Type B pancreatic cell (in vitro differentiated cells): Measurements from ENCODE around the gene NDC80. TPM values are rescaled to one million over a fixed set of nuclear protein-coding genes. Genes with fewer than 3 reads are reported as not detected.
A peak's percentile ranks its signal among the peaks of the same experiment; 100 is the strongest.
"Not testable (repeated sequence)": the region's sequence is repeated elsewhere in the genome, so short reads cannot be mapped to it uniquely, and the experiment has no call there.

ENCODE experiments used
- DNase-seq: peaks from one replicate; pipeline ENCODE4 v3.0.0; 2021; ENCODE audit warnings: mixed read lengths; ENCODE audit not compliant: unreplicated experiment; ENCODE audit errors: extremely low spot score
- H3K27ac Mint-ChIP-seq: 2 replicates; pipeline ENCODE4 v1.8.0; 2021; ENCODE audit warnings: mild to moderate bottlenecking, mixed read lengths
- H3K27me3 Mint-ChIP-seq: 2 replicates; pipeline ENCODE4 v1.8.0; 2021; ENCODE audit warnings: mixed read lengths
- H3K36me3 Mint-ChIP-seq: 2 replicates; pipeline ENCODE4 v1.8.0; 2021; ENCODE audit warnings: mixed read lengths
- H3K4me1 Mint-ChIP-seq: one replicate; pipeline ENCODE4 v1.8.0; 2021; ENCODE audit warnings: mixed read lengths; ENCODE audit not compliant: unreplicated experiment
- H3K4me3 Mint-ChIP-seq: 2 replicates; pipeline ENCODE4 v1.8.0; 2021; ENCODE audit warnings: mild to moderate bottlenecking, mixed read lengths
- H3K9me3 Mint-ChIP-seq: 2 replicates; pipeline ENCODE4 v1.8.0; 2021; ENCODE audit warnings: mixed read lengths
- CTCF ChIP-seq: fragments of 200-600 bp; sonication (generic); conservative IDR thresholded peaks from 2 replicates; pipeline ENCODE4 v1.5.0; 2021; ENCODE audit warnings: antibody characterized with exemption, mild to moderate bottlenecking
- total RNA-seq: library from RNA; stranded (reverse); gene quantifications from 2 replicates; pipeline ENCODE4 v1.2.1, GENCODE V29; 2021; ENCODE audit warnings: low replicate concordance

NDC80 gene
- total RNA-seq, 1 donor from 2014 or later = 34.3 TPM

- H3K9me3 Mint-ChIP-seq = no peaks in the 10 kb centered on the region
Measured at GRCh38 chr18:2655178-2655953, 84.0 kb downstream of the NDC80 start, which contains the start of gene SMCHD1. Gene SMCHD1, plus strand, starts transcription at chr18:2655726. Its CDS starts 350 bp downstream, at chr18:2656076.

GRCh38 chr18:2655954-2656236, 84.5 kb downstream of the NDC80 start:
- H3K27ac Mint-ChIP-seq = peak overlapping the region; percentile 91
- peaks cover 21% of the 10 kb centered on the region for H3K4me1 Mint-ChIP-seq
- peaks cover 2% of the 10 kb centered on the region for H3K36me3 Mint-ChIP-seq
- peak; percentile 16 for TF ChIP-seq CTCF
- peaks cover 19% of the 10 kb centered on the region for H3K27me3 Mint-ChIP-seq
- peak overlapping the region; percentile 96 for H3K4me3 Mint-ChIP-seq
- H3K9me3 Mint-ChIP-seq = no peaks in the 10 kb centered on the region
- no peak for DNase-seq

More at GRCh38 chr18:2655178-2655953, 84.0 kb downstream of the NDC80 start, which contains the start of gene SMCHD1:
- Mint-ChIP-seq H3K36me3 (no peaks in the 10 kb centered on the region), H3K4me1 (peaks cover 21% of the 10 kb centered on the region), H3K4me3 (peak within 1 kb of the TSS; percentile 96), H3K27me3 (peaks cover 19% of the 10 kb centered on the region), H3K27ac (peak within 1 kb of the TSS; percentile 91)
- peak; percentile 87 for DNase-seq
- TF ChIP-seq CTCF = no peak

- Mint-ChIP-seq H3K4me3 (peak overlapping the region; percentile 96), H3K36me3 (peaks cover 4% of the 10 kb centered on the region), H3K27me3 (peaks cover 19% of the 10 kb centered on the region), H3K4me1 (peaks cover 21% of the 10 kb centered on the region), H3K9me3 (no peaks in the 10 kb centered on the region), H3K27ac (peak overlapping the region; percentile 91)
- DNase-seq = no peak
- no peak for TF ChIP-seq CTCF
Measured at GRCh38 chr18:2656237-2656980, 85.1 kb downstream of the NDC80 start.

GRCh38 chr18:2656981-2657512, 85.7 kb downstream of the NDC80 start:
- DNase-seq = no peak
- peaks cover 21% of the 10 kb centered on the region for H3K4me1 Mint-ChIP-seq
- no peaks in the 10 kb centered on the region for H3K9me3 Mint-ChIP-seq
- peaks cover 19% of the 10 kb centered on the region for H3K27me3 Mint-ChIP-seq
- H3K36me3 Mint-ChIP-seq = peaks cover 4% of the 10 kb centered on the region
- peak overlapping the region; percentile 96 for H3K4me3 Mint-ChIP-seq
- TF ChIP-seq CTCF = no peak
- peak overlapping the region; percentile 91 for H3K27ac Mint-ChIP-seq

GRCh38 chr18:2657788-2658458, 86.6 kb downstream of the NDC80 start:
- Mint-ChIP-seq H3K9me3 (no peaks in the 10 kb centered on the region), H3K27me3 (peaks cover 16% of the 10 kb centered on the region), H3K4me3 (peak overlapping the region; percentile 85), H3K27ac (peak overlapping the region; percentile 91), H3K36me3 (peaks cover 8% of the 10 kb centered on the region), H3K4me1 (peaks cover 21% of the 10 kb centered on the region)
- no peak for TF ChIP-seq CTCF
- no peak for DNase-seq

- not testable (repeated sequence) for H3K27ac Mint-ChIP-seq, DNase-seq, H3K4me3 Mint-ChIP-seq, H3K27me3 Mint-ChIP-seq, H3K9me3 Mint-ChIP-seq
- Mint-ChIP-seq H3K4me1 (peaks cover 19% of the 10 kb centered on the region), H3K36me3 (peaks cover 14% of the 10 kb centered on the region)
Measured at GRCh38 chr18:2660849-2661248, 89.5 kb downstream of the NDC80 start.

- not testable (repeated sequence) for DNase-seq, H3K27me3 Mint-ChIP-seq, H3K27ac Mint-ChIP-seq, H3K4me3 Mint-ChIP-seq, H3K9me3 Mint-ChIP-seq
- Mint-ChIP-seq H3K4me1 (peaks cover 12% of the 10 kb centered on the region), H3K36me3 (peaks cover 20% of the 10 kb centered on the region)
Measured at GRCh38 chr18:2662288-2662687, 90.9 kb downstream of the NDC80 start.
